Measurements from ENCODE around the gene MAGEB1. TPM values are rescaled to one million over a fixed set of nuclear protein-coding genes. Genes with fewer than 3 reads are reported as not detected.

Gene MAGEB1
- total and polyA plus RNA-seq, 2 experiments from 2014 or later: not detected

DNA sequence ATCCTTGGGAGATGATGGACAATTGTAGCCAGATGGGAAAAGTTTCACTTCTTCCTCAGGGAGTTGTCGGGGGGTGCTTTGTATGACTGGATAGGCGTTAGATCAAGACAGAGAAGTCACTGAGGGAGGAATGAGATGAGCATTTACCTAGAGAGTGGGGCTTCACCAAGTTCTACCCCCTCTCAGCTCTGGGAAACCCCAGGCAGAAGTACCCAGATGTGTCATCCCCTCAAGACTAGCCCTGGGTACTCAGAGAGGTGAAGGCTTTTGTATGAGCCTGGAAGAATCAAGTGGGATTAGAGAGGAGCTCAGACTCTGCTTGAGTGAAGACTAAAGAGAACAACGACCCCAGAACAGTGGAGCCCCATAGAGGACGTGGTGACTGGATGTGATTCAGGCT lies 1.9 kb downstream of the MAGEB1 start:
- Histone ChIP-seq H2AFZ (no peak overlapping the region), H3K79me2 (no peaks in the 10 kb centered on the region), H3K27ac (no peak overlapping the region), H4K20me1 (ENCODE audit: insufficient read depth, poor library complexity, severe bottlenecking) (no peaks in the 10 kb centered on the region), H3K4me2 (no peak overlapping the region), H3K4me1 (ENCODE audit: insufficient read depth) (no peaks in the 10 kb centered on the region), H3K36me3 (replicated peaks; ENCODE audit: insufficient read depth, low read depth) (no peaks in the 10 kb centered on the region), H3K27me3 (no peaks in the 10 kb centered on the region), H3K9me3 (ENCODE audit: low read depth) (no peaks in the 10 kb centered on the region), H3K9me2 (replicated peaks; ENCODE audit: insufficient read depth) (no peaks in the 10 kb centered on the region), H3K4me3 (no peak overlapping the region)
- 70% methylated on average over 4 of the region's 4 CpGs for WGBS (ENCODE audit: low lambda C conversion rate, missing lambda C conversion rate)
- TF ChIP-seq, protein P1, sequence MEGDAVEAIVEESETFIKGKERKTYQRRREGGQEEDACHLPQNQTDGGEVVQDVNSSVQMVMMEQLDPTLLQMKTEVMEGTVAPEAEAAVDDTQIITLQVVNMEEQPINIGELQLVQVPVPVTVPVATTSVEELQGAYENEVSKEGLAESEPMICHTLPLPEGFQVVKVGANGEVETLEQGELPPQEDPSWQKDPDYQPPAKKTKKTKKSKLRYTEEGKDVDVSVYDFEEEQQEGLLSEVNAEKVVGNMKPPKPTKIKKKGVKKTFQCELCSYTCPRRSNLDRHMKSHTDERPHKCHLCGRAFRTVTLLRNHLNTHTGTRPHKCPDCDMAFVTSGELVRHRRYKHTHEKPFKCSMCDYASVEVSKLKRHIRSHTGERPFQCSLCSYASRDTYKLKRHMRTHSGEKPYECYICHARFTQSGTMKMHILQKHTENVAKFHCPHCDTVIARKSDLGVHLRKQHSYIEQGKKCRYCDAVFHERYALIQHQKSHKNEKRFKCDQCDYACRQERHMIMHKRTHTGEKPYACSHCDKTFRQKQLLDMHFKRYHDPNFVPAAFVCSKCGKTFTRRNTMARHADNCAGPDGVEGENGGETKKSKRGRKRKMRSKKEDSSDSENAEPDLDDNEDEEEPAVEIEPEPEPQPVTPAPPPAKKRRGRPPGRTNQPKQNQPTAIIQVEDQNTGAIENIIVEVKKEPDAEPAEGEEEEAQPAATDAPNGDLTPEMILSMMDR (IDR thresholded peaks at IDR 0.05; ENCODE audit: poor library complexity): no peak
- TF ChIP-seq EZH2 (IDR thresholded peaks at IDR 0.05; ENCODE audit: borderline replicate concordance): no peak
- TF ChIP-seq EZH2phosphoT487 (IDR thresholded peaks at IDR 0.05; ENCODE audit: low read depth, severe bottlenecking, unreplicated experiment): no peak
- DNase-seq (ENCODE audit: low spot score): no peak

DNA sequence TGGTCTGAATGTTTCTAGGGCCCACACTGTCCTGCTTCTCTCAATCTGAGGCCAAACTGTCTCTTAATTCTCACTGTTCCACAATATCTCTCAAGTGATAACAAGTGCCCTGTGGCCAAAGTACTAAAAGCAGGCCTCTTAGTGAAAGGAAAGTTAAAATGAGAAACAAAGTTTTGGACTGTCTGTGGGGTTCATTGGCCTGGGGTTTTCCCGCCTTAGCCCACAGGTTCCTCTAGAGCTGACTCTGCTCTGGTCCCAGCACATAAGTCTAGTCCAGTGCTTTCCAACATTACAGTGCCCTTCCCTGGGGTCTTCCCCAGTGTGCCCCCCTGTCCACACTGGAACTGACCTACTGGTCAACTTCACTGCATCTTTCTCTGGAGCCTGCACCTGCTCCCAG lies 6.3 kb downstream of the MAGEB1 start:
- TF ChIP-seq EZH2phosphoT487 (IDR thresholded peaks at IDR 0.05; ENCODE audit: low read depth, severe bottlenecking, unreplicated experiment): no peak
- TF ChIP-seq, protein P1 (IDR thresholded peaks at IDR 0.05; ENCODE audit: poor library complexity): no peak
- TF ChIP-seq EZH2 (IDR thresholded peaks at IDR 0.05; ENCODE audit: borderline replicate concordance): no peak
- Histone ChIP-seq H4K20me1 (ENCODE audit: insufficient read depth, poor library complexity, severe bottlenecking) (no peaks in the 10 kb centered on the region), H3K4me3 (no peak overlapping the region), H3K27ac (no peak overlapping the region), H2AFZ (no peak overlapping the region), H3K9me2 (replicated peaks; ENCODE audit: insufficient read depth) (no peaks in the 10 kb centered on the region), H3K27me3 (no peaks in the 10 kb centered on the region), H3K36me3 (replicated peaks; ENCODE audit: insufficient read depth, low read depth) (no peaks in the 10 kb centered on the region), H3K79me2 (no peaks in the 10 kb centered on the region), H3K4me1 (ENCODE audit: insufficient read depth) (no peaks in the 10 kb centered on the region), H3K9me3 (ENCODE audit: low read depth) (no peaks in the 10 kb centered on the region), H3K4me2 (no peak overlapping the region)
- DNase-seq (ENCODE audit: low spot score): no peak
- WGBS (ENCODE audit: low lambda C conversion rate, missing lambda C conversion rate): 56% methylated on average over 1 of the region's 1 CpG

DNA sequence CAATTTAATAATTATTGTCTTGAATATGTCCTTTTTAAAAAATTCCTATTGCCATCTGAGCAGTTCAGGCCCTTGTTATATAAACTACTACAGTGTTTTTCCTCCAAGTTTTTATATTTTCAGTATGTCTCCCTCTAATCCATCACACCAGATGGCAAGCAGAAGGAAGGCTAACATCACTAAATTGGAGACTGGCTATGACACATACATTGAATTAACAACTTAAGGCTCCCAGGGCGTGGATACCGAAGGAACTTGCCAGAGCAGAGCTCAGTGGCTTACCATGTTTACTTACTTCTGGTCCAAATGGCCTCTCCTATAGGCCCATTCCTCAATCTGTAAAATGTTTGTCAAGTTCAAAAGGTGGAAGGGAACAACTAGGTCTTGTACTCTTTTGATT lies 13.0 kb downstream of the MAGEB1 start:
- no peaks in the 10 kb centered on the region for H4K20me1 ChIP-seq (ENCODE audit: insufficient read depth, poor library complexity, severe bottlenecking)
- no peak for TF ChIP-seq EZH2 (IDR thresholded peaks at IDR 0.05; ENCODE audit: borderline replicate concordance)
- TF ChIP-seq, protein P1 (IDR thresholded peaks at IDR 0.05; ENCODE audit: poor library complexity): no peak
- no peak for TF ChIP-seq EZH2phosphoT487 (IDR thresholded peaks at IDR 0.05; ENCODE audit: low read depth, severe bottlenecking, unreplicated experiment)
- H3K9me3 ChIP-seq (ENCODE audit: low read depth): no peaks in the 10 kb centered on the region
- no peaks in the 10 kb centered on the region for H3K79me2 ChIP-seq
- H3K27ac ChIP-seq: no peak overlapping the region
- WGBS (ENCODE audit: low lambda C conversion rate, missing lambda C conversion rate): 53% methylated on average over 2 of the region's 2 CpGs
- H3K36me3 ChIP-seq (replicated peaks; ENCODE audit: insufficient read depth, low read depth): no peaks in the 10 kb centered on the region
- DNase-seq (ENCODE audit: low spot score): no peak
- H2AFZ ChIP-seq: no peak overlapping the region
- no peaks in the 10 kb centered on the region for H3K9me2 ChIP-seq (replicated peaks; ENCODE audit: insufficient read depth)
- no peaks in the 10 kb centered on the region for H3K4me1 ChIP-seq (ENCODE audit: insufficient read depth)
- H3K4me2 ChIP-seq: no peak overlapping the region
- no peaks in the 10 kb centered on the region for H3K27me3 ChIP-seq
- no peak overlapping the region for H3K4me3 ChIP-seq

DNA sequence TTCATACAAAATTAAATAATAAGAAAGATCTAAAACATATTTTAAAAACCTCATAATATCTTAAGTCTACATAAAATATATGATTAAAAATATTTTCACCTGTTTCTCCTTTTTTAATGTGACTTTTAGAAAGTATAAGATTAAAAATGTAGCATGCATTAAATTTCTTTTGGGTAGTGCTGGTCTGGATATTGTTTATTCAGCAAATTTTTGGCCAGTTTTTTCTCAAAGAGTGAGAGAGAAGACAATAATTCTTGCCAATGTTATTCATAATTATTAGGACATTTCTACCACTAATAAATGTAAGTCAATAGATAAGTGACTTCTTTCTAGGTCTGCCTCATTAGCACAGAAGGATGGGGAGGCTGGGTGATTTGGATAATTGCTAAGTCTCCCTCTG lies 14.1 kb downstream of the MAGEB1 start:
- Histone ChIP-seq H3K27me3 (no peaks in the 10 kb centered on the region), H3K4me2 (no peak overlapping the region), H2AFZ (no peak overlapping the region), H3K9me3 (ENCODE audit: low read depth) (no peaks in the 10 kb centered on the region), H4K20me1 (ENCODE audit: insufficient read depth, poor library complexity, severe bottlenecking) (no peaks in the 10 kb centered on the region), H3K79me2 (no peaks in the 10 kb centered on the region), H3K4me1 (ENCODE audit: insufficient read depth) (no peaks in the 10 kb centered on the region), H3K4me3 (no peak overlapping the region), H3K27ac (no peak overlapping the region), H3K9me2 (replicated peaks; ENCODE audit: insufficient read depth) (no peaks in the 10 kb centered on the region), H3K36me3 (replicated peaks; ENCODE audit: insufficient read depth, low read depth) (no peaks in the 10 kb centered on the region)
- TF ChIP-seq, protein P1 (IDR thresholded peaks at IDR 0.05; ENCODE audit: poor library complexity): no peak
- TF ChIP-seq EZH2 (IDR thresholded peaks at IDR 0.05; ENCODE audit: borderline replicate concordance): no peak
- no peak for TF ChIP-seq EZH2phosphoT487 (IDR thresholded peaks at IDR 0.05; ENCODE audit: low read depth, severe bottlenecking, unreplicated experiment)
- DNase-seq (ENCODE audit: low spot score): no peak
